Neural cell (in vitro differentiated cells): Measurements from ENCODE around the gene NINJ1.

Experiments
- CTCF ChIP-seq: fragments of 450-650 bp; IDR thresholded peaks from 2 replicates; pipeline ENCODE4 v1.5.1; 2014; ENCODE audit warnings: antibody characterized with exemption, mild to moderate bottlenecking, moderate library complexity; ENCODE audit not compliant: poor library complexity, severe bottlenecking
- POLR2AphosphoS5 ChIP-seq: IDR thresholded peaks from 2 replicates; pipeline ENCODE4 v1.6.1; 2012
- RAD21 ChIP-seq: fragments of 450-650 bp; conservative IDR thresholded peaks from 2 replicates; pipeline ENCODE4 v1.6.1; 2014; ENCODE audit warnings: antibody characterized with exemption, mild to moderate bottlenecking, moderate library complexity
- TAF1 ChIP-seq: IDR thresholded peaks from 2 replicates; pipeline ENCODE4 v1.6.1; 2012; ENCODE audit warnings: low read depth

- TF ChIP-seq CTCF (no peak), POLR2AphosphoS5 (no peak), TAF1 (no peak), RAD21 (no peak)
These were observed 5.5 kb upstream of the NINJ1 start for GRCh38 chr9:93139365-93140182.
